T-cell (primary cell): ENCODE measurements around the gene ZNF764. TPM values are rescaled to one million over a fixed set of nuclear protein-coding genes. Genes with fewer than 3 reads are reported as not detected.
A peak's percentile ranks its signal among the peaks of the same experiment; 100 is the strongest.

Source experiments
- ATAC-seq, 4 experiments: fragments of 200-7000 bp in 3 of 4; fragments of 150-1000 bp in 1 of 4; cut with Tn5 transposase; replicated peaks in 1 of 4; 1 replicate in 3 of 4; 2 replicates in 1 of 4; pipeline ENCODE4 v1.10.0; 2021; ENCODE audit warnings: moderate library complexity in 3 of 4, mild to moderate bottlenecking in 2 of 4, moderate number of reproducible peaks in 1 of 4
- CTCF ChIA-PET, 2 donors: fragments of 300-600 bp; sonication (Branson Sonifier 250); formaldehyde crosslinking; loops; one replicate each; lab custom pipeline; 2022; ENCODE audit warnings: antibody characterized with exemption in 2 of 2; lab: Charles Lee
- POLR2A ChIA-PET, 2 donors: fragments of 300-600 bp; sonication (Branson Sonifier 250); formaldehyde crosslinking; loops; one replicate each; lab custom pipeline; 2022; ENCODE audit warnings: antibody characterized with exemption in 2 of 2; lab: Charles Lee
- DNase-seq, 35 experiments: peaks; one replicate each; pipeline versions ENCODE4 v3.0.0 to v3.0.0-alpha.2; 2013 to 2023
- H3K27ac ChIP-seq: one replicate; pipeline ENCODE4 v1.5.1; 2013; ENCODE audit warnings: low read length
- H3K27me3 ChIP-seq, 2 experiments: replicated peaks in 1 of 2; 1 replicate in 1 of 2; 2 replicates in 1 of 2; pipeline versions ENCODE4 v1.6.1 to v1.7.0; 2013; ENCODE audit warnings: low read length in 1 of 2, mixed read lengths in 1 of 2; ENCODE audit not compliant: control insufficient read depth in 2 of 2, insufficient read depth in 2 of 2; ENCODE audit errors: extremely low read depth in 1 of 2
- H3K36me3 ChIP-seq, 2 donors: 1 replicate in 1 of 2; 2 replicates in 1 of 2; pipeline versions ENCODE4 v1.6.1 to v1.7.0; 2013; ENCODE audit warnings: low read length in 1 of 2; ENCODE audit not compliant: control insufficient read depth in 2 of 2, insufficient read depth in 1 of 2; ENCODE audit errors: extremely low read depth in 1 of 2
- H3K4me1 ChIP-seq, 2 experiments: 1 replicate in 1 of 2; 2 replicates in 1 of 2; pipeline versions ENCODE4 v1.6.1 to v1.7.0; 2013; ENCODE audit warnings: low read length in 2 of 2, mixed read lengths in 1 of 2; ENCODE audit not compliant: insufficient read depth in 2 of 2, control insufficient read depth in 1 of 2; ENCODE audit errors: extremely low read depth in 1 of 2
- H3K4me3 ChIP-seq, 2 donors: 1 replicate in 1 of 2; 2 replicates in 1 of 2; pipeline versions ENCODE4 v1.5.1 to v1.7.0; 2013; ENCODE audit warnings: mild to moderate bottlenecking in 2 of 2, low read length in 1 of 2, moderate library complexity in 1 of 2; ENCODE audit not compliant: control insufficient read depth in 1 of 2; ENCODE audit errors: extremely low read depth in 1 of 2
- H3K9me3 ChIP-seq: 2 replicates; pipeline ENCODE4 v1.7.0; 2013
- H3K27ac Mint-ChIP-seq, 2 donors: one replicate each; pipeline ENCODE4 v1.8.0; 2020 to 2021; ENCODE audit warnings: mild to moderate bottlenecking in 2 of 2, mixed read lengths in 2 of 2
- H3K27me3 Mint-ChIP-seq, 2 donors: one replicate each; pipeline ENCODE4 v1.8.0; 2021 to 2022; ENCODE audit warnings: mixed read lengths in 2 of 2
- H3K36me3 Mint-ChIP-seq: one replicate; pipeline ENCODE4 v1.8.0; 2021; ENCODE audit warnings: mixed read lengths
- H3K4me1 Mint-ChIP-seq, 3 donors: one replicate each; pipeline ENCODE4 v1.8.0; 2020 to 2022; ENCODE audit warnings: mixed read lengths in 3 of 3, mild to moderate bottlenecking in 1 of 3
- H3K4me3 Mint-ChIP-seq, 3 donors: one replicate each; pipeline ENCODE4 v1.8.0; 2020 to 2022; ENCODE audit warnings: mild to moderate bottlenecking in 3 of 3, mixed read lengths in 3 of 3, moderate library complexity in 3 of 3
- H3K9me3 Mint-ChIP-seq, 3 donors: one replicate each; pipeline ENCODE4 v1.8.0; 2020 to 2022; ENCODE audit warnings: mixed read lengths in 3 of 3
- WGBS: methylation state at CpG from one replicate; pipeline ENCODE4 v1.1.5; 2013; ENCODE audit warnings: missing lambda C conversion rate; ENCODE audit not compliant: insufficient coverage; 5-methylcytosine and 5-hydroxymethylcytosine counted together
- total RNA-seq, 35 experiments: library from RNA in 6 of 35; stranded (reverse) in 6 of 35; fragments of 120-200 nt in 1 of 35; gene quantifications; one replicate each; pipeline versions ENCODE4 v1.2.1 to v1.2.4 and lab custom pipeline; 2013 to 2026

The ZNF764 gene
- total RNA-seq, 5 donors from 2014 or later (not counting 1 experiment from before 2014, with no cell fraction given), result 14.9 to 33.9 (median 27.3) TPM

DNA sequence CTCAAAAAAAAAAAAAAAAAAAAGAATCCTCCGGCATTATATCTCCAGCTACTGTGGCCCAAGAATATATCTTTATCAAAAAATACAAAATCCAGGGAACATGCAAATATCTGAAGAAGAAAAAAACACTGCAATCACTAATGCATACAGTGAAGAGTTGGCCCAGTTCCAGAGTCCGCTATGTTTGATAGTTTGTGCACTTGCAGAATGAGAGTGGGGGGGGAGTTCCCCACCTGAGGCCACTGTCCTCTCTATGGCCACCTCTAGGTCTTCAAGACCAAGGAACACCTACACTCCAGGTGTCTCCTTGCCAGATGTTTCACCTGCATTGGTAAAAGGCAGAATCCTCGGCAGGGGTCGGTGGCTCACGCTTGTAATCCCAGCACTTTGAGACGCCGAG, 23.3 kb upstream of the ZNF764 start:
- no peak overlapping the region for H3K27ac Mint-ChIP-seq
- POLR2A ChIA-PET, result no interaction called here

DNA sequence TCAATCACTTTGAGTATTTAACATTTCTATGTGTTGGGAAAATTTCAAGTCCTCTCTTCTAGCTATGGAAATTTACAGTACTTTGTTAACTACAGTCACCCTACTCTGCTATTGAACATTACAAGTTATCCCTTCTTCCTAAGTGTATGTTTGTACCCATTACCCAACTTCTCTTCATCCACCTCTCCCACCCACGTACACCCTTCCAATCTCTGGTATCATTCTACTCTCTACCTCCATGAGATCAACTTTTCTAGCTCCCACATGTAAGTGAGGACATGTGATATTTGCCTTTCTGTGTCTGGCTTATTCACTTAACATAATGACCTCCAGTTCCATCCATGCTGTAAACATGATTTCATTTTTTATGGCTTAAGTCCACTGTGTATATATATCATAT, 16.5 kb upstream of the ZNF764 start:
- no peak overlapping the region for H3K4me3 Mint-ChIP-seq
- no peak overlapping the region for H3K27ac ChIP-seq
- ATAC-seq (no peak), DNase-seq (no peak)
- no peak overlapping the region for H3K27ac Mint-ChIP-seq
- H3K36me3 ChIP-seq, result no peaks in the 10 kb centered on the region
- no CpG with 5 or more reads among the region's 1 CpG for WGBS
- ChIA-PET POLR2A (no interaction called here), CTCF (interaction anchor here in 1 of 2 donors (0.7 to 0.9 kb wide), 2 partner anchors 157 to 234 kb away, joined by 3 read pairs; no protein-coding TSS in a partner anchor)
- H3K4me3 ChIP-seq, result no peak overlapping the region
- H3K9me3 ChIP-seq, result no peaks in the 10 kb centered on the region
- H3K9me3 Mint-ChIP-seq, result no peaks in the 10 kb centered on the region
- no peaks in the 10 kb centered on the region for H3K27me3 ChIP-seq
- no peaks in the 10 kb centered on the region for H3K36me3 Mint-ChIP-seq
- peaks cover 12 to 24% of the 10 kb centered on the region in 2 experiments for H3K4me1 ChIP-seq
- peaks cover 12 to 27% (median 17%) of the 10 kb centered on the region in 3 donors for H3K4me1 Mint-ChIP-seq
- H3K27me3 Mint-ChIP-seq, result no peaks in the 10 kb centered on the region

More for the DNA sequence above, 23.3 kb upstream of the ZNF764 start:
- Histone ChIP-seq H3K27me3 (no peaks in the 10 kb centered on the region), H3K27ac (no peak overlapping the region), H3K4me1 (peaks cover 6 to 21% of the 10 kb centered on the region in 2 experiments), H3K36me3 (peaks cover 9 to 17% of the 10 kb centered on the region in 2 donors), H3K9me3 (no peaks in the 10 kb centered on the region), H3K4me3 (no peak overlapping the region)
- Mint-ChIP-seq H3K27me3 (no peaks in the 10 kb centered on the region), H3K4me3 (no peak overlapping the region), H3K4me1 (peaks cover 17 to 22% (median 21%) of the 10 kb centered on the region in 3 donors), H3K36me3 (peaks cover 12% of the 10 kb centered on the region), H3K9me3 (no peaks in the 10 kb centered on the region)
- 98% methylated on average over 5 of the region's 7 CpGs for WGBS
- CTCF ChIA-PET, result interaction anchor here in 1 of 2 donors (0.7 kb wide), 1 partner anchor 11 kb away, joined by 6 read pairs; no protein-coding TSS in a partner anchor
- DNase-seq, result no peak
- no peak for ATAC-seq

DNA sequence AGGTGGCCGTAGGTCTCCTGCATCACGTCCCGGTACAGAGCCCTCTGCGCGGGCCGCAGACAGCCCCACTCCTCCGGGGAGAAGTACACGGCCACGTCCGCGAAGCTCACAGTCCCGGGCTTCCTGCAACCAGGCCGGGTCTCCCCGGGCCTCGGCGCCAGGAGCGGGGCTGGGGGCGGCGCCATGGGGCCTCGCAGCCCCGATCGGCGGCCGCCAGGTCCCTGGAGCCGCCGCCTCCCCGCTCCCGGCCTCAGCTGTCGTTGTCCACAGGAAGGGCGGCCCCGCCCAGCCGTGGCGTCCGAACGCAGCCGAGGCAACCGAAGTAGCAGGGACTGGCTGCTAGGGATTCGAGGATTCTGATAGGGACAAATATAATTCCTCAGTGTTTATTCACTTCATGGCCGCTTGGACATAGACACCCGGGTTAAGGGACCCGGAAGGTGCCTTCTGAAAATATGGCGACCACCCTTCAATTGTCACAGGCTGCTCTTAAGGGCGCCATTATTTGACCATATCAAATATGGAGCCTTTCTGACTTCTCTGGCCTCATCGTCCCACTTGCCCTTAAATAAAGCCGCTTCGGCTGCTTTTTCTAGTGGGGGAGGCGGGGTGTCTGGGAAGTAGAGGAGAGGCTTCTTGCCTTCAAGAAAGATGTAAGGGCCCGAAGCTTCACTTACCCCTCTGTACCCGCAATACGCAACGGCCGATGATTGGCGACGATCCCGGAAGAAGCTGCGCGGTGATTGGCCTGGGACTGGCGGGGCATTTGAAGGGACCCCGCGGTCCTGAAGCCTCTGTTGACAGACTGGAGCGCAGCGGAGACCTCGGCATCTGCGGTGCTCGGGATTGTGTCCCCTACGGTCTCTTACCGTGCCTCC, 13.5 kb upstream of the ZNF764 start, which contains the start of gene ZNF688:
Gene ZNF688, minus strand, starts transcription at position 270 of the 878 bp plus-strand sequence. Its CDS starts 85 bp downstream, at position 185.
- Mint-ChIP-seq H3K4me3 (peak within 1 kb of the TSS; percentile 81 to 87 (median 84)), H3K27me3 (no peaks in the 10 kb centered on the region), H3K36me3 (no peaks in the 10 kb centered on the region), H3K9me3 (no peaks in the 10 kb centered on the region), H3K27ac (peak within 1 kb of the TSS; percentile 95), H3K4me1 (peaks cover 35 to 53% (median 42%) of the 10 kb centered on the region in 3 donors)
- peaks cover 25 to 50% of the 10 kb centered on the region in 2 experiments for H3K4me1 ChIP-seq
- ATAC-seq (peak; percentile 83 to 84 (median 83)), DNase-seq (peak; percentile 84 to 99 (median 96))
- peak within 1 kb of the TSS; percentile 96 for H3K27ac ChIP-seq
- no peaks in the 10 kb centered on the region for H3K27me3 ChIP-seq
- ChIA-PET POLR2A (interaction anchor here in 1 of 2 donors (0.6 to 1.3 kb wide), 6 partner anchors 13 to 142 kb away, joined by 4 to 11 read pairs (median 5); partner anchors contain the start of genes DCTPP1, ZNF689 and ZNF747), CTCF (interaction anchor here (0.5 to 2.5 kb wide), 10 partner anchors 13 to 142 kb away, joined by 3 to 12 read pairs (median 5); partner anchors contain the start of genes DCTPP1 (in 1 of the 2), ZNF689 (in 1 of the 2), ZNF747 (in 1 of the 2) and ZNF764 (in 1 of the 2))
- no peaks in the 10 kb centered on the region for H3K36me3 ChIP-seq
- WGBS, result under 1% methylated on average over 60 of the region's 67 CpGs
- no peaks in the 10 kb centered on the region for H3K9me3 ChIP-seq
- peak within 1 kb of the TSS; percentile 84 to 88 for H3K4me3 ChIP-seq

DNA sequence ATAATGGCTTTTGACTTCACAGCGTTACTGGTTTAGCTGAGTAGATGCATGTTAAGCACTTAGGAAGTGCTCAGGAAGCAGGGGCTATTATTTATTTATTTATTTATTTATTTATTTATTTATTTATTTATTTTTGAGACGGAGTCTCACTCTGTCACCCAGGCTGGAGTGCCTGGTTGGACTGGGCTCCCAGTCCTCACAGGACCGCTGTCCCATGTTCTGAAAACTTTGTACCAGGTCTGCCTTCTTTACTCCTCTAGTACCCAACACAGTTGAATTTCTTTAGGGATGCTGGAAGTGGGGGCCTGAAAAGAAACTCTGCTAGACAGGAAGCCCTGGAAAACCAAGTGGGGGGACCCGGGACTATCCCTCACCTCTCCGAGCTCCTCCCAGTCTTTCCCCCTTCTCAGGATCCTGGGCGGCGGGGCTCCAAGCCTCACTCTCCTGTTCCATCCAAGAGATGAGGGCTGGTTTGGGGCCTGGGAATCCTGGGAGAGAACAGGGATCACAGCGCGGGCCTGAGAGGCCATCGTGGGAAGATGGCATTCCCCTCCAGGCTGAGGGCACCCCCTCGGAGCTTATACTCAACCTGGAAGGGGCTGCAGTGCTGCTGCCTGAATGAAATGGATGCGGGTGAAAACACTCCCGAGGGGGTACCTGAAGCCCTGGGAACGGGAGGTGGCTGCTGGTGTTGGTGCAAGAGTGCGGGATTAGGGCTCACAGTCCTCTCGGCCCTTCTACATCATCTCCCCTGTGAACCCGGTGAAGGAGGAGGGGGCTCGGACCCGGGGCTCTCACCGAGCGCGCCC, 12.7 kb upstream of the ZNF764 start:
- H3K36me3 Mint-ChIP-seq, result no peaks in the 10 kb centered on the region
- Histone ChIP-seq H3K4me1 (peaks cover 25 to 50% of the 10 kb centered on the region in 2 experiments), H3K27me3 (no peaks in the 10 kb centered on the region), H3K27ac (peak overlapping the region; percentile 96), H3K4me3 (peak overlapping the region; percentile 84 to 88), H3K36me3 (no peaks in the 10 kb centered on the region), H3K9me3 (no peaks in the 10 kb centered on the region)
- CTCF ChIA-PET, result interaction anchor here (0.6 to 2.5 kb wide), 5 partner anchors 12 to 531 kb away, joined by 3 to 12 read pairs (median 6); partner anchors contain the start of genes DCTPP1 (in 1 of the 2), ZNF747 (in 1 of the 2) and ZNF764 (in 1 of the 2)
- peaks cover 40 to 59% (median 46%) of the 10 kb centered on the region in 3 donors for H3K4me1 Mint-ChIP-seq
- POLR2A ChIA-PET, result interaction anchor here in 1 of 2 donors (0.9 kb wide), 1 partner anchor 19 kb away, joined by 5 read pairs; no protein-coding TSS in a partner anchor
- no peaks in the 10 kb centered on the region for H3K9me3 Mint-ChIP-seq
- DNase-seq, result no peak
- peak overlapping the region; percentile 91 for H3K27ac Mint-ChIP-seq
- no peak for ATAC-seq
- 0% methylated on average over 5 of the region's 22 CpGs for WGBS
- no peaks in the 10 kb centered on the region for H3K27me3 Mint-ChIP-seq
- peak overlapping the region; percentile 81 to 84 (median 83) for H3K4me3 Mint-ChIP-seq

DNA sequence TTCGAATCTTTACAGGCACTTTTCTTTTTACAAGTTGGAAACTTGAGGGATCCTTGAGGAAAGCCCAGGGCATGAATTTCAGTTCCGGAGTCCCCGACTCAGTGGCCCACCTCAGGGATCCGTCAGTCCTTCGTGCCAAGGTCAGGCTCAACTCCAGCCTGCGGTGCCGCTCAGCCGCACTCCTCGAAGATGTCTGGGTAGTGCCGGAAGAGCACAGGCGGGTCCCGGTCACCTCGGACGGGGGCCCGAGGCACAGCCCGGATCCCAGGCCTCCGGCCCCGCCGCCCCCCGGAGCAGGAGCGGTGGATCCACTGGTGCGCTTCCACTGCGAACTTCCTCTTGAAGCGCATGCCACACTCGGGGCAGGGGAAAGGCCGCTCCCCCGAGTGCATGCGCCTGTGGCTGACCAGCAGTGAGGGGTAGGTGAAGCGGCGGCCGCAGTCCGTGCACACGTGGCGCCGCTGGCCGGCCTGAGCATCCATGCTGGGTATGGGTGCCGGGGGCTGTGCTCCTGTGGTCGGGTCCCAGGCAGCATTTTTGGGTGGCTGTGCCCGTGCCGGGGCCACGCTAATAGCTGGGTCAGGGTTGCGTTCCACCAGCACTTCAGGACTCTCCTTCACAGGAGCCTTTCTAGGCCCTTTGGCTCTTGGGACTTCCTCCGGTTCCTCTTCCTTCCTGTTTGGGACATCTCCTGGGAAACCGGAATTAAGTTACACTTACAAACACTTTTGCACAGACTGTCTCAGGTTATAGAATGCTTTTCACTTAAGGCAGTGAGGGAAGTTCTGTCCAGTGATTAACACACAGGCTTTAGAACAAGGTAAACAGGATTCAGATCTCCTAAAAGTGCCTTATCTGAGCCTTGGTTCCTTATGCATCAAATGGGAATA, 11.8 kb upstream of the ZNF764 start:
- Mint-ChIP-seq H3K4me1 (peaks cover 40 to 59% (median 46%) of the 10 kb centered on the region in 3 donors), H3K9me3 (no peaks in the 10 kb centered on the region), H3K27me3 (no peaks in the 10 kb centered on the region), H3K36me3 (no peaks in the 10 kb centered on the region), H3K4me3 (peak overlapping the region; percentile 54 to 84 (median 81)), H3K27ac (peak overlapping the region; percentile 44 to 75)
- no peak overlapping the region for H3K4me3 ChIP-seq
- ATAC-seq (no peak), DNase-seq (no peak)
- ChIA-PET CTCF (interaction anchor here in 1 of 2 donors (0.6 to 2.5 kb wide), 2 partner anchors 35 to 530 kb away, joined by 3 to 12 read pairs; partner anchors contain the start of gene ZNF747), POLR2A (interaction anchor here in 1 of 2 donors (0.9 kb wide), 1 partner anchor 18 kb away, joined by 5 read pairs; no protein-coding TSS in a partner anchor)
- H3K36me3 ChIP-seq, result no peaks in the 10 kb centered on the region
- peaks cover 25 to 50% of the 10 kb centered on the region in 2 experiments for H3K4me1 ChIP-seq
- H3K27me3 ChIP-seq, result no peaks in the 10 kb centered on the region
- H3K9me3 ChIP-seq, result no peaks in the 10 kb centered on the region
- H3K27ac ChIP-seq, result peak overlapping the region; percentile 93
- 96% methylated on average over 37 of the region's 44 CpGs for WGBS
